SK-N-SH treated with all-trans-retinoic acid at 6 μM for 48 hours (cell line): ENCODE data around the gene THSD4.

Experiments
- ARNTL ChIP-seq: fragments of 450-650 bp; formaldehyde crosslinking; IDR thresholded peaks from 2 replicates; pipeline ENCODE4 v1.5.0; 2020; ENCODE audit warnings: low read depth, mild to moderate bottlenecking, moderate library complexity, borderline replicate concordance
- BACH2 ChIP-seq: fragments of 250-450 bp; sonication (Bioruptor Pico); IDR thresholded peaks from 2 replicates; pipeline ENCODE4 v1.9.0; 2021; ENCODE audit warnings: mild to moderate bottlenecking, borderline replicate concordance
- CSDC2 ChIP-seq: fragments of 250-450 bp; sonication (Bioruptor Pico); IDR thresholded peaks from 2 replicates; pipeline ENCODE4 v1.5.0; 2020; ENCODE audit warnings: mild to moderate bottlenecking, moderate library complexity
- OSR1 ChIP-seq: fragments of 250-450 bp; sonication (Bioruptor Pico); IDR thresholded peaks from 2 replicates; pipeline ENCODE4 v1.8.0; 2022; ENCODE audit warnings: moderate library complexity, mild to moderate bottlenecking, inconsistent platforms
- PATZ1 ChIP-seq: fragments of 250-450 bp; sonication (Bioruptor Pico); IDR thresholded peaks from 2 replicates; pipeline ENCODE4 v1.8.0; 2020; ENCODE audit warnings: mild to moderate bottlenecking, moderate library complexity, borderline replicate concordance
- SNAI2 ChIP-seq: fragments of 250-450 bp; sonication (Bioruptor Pico); IDR thresholded peaks from 2 replicates; pipeline ENCODE4 v1.5.0; 2020; ENCODE audit warnings: mild to moderate bottlenecking, moderate library complexity
- TOX ChIP-seq: fragments of 250-450 bp; sonication (Bioruptor Pico); IDR thresholded peaks from 2 replicates; pipeline ENCODE4 v1.8.0; 2021; ENCODE audit warnings: mild to moderate bottlenecking, moderate library complexity, borderline replicate concordance
- TSHZ2 ChIP-seq: fragments of 250-450 bp; sonication (Bioruptor Pico); IDR thresholded peaks from 2 replicates; pipeline ENCODE4 v1.5.0; 2020; ENCODE audit warnings: mild to moderate bottlenecking, moderate library complexity
- ZFP3 ChIP-seq: fragments of 250-450 bp; sonication (Bioruptor Pico); IDR thresholded peaks from 2 replicates; pipeline ENCODE4 v1.5.0; 2020; ENCODE audit warnings: mild to moderate bottlenecking, moderate library complexity
- ZNF565 ChIP-seq: fragments of 450-650 bp; formaldehyde crosslinking; conservative IDR thresholded peaks from 2 replicates; pipeline ENCODE4 v1.5.0; 2020; ENCODE audit warnings: low read depth, mild to moderate bottlenecking, moderate library complexity
- ZNF70 ChIP-seq: fragments of 450-650 bp; formaldehyde crosslinking; IDR thresholded peaks from 2 replicates; pipeline ENCODE4 v1.5.0; 2020; ENCODE audit warnings: mild to moderate bottlenecking, moderate library complexity

- TF ChIP-seq CSDC2 (CRISPR knock-in tag) = no peak
- TF ChIP-seq PATZ1 (CRISPR knock-in tag) = no peak
- no peak for TF ChIP-seq ARNTL (CRISPR knock-in tag)
- no peak for TF ChIP-seq ZNF565 (CRISPR knock-in tag)
- no peak for TF ChIP-seq ZNF70
- no peak for TF ChIP-seq BACH2 (CRISPR knock-in tag)
- TF ChIP-seq TOX (CRISPR knock-in tag) = no peak
- no peak for TF ChIP-seq ZFP3 (CRISPR knock-in tag)
- TF ChIP-seq SNAI2 (CRISPR knock-in tag) = no peak
- no peak for TF ChIP-seq TSHZ2 (CRISPR knock-in tag)
- TF ChIP-seq OSR1 (CRISPR knock-in tag) = no peak
Measured at GRCh38 chr15:71338265-71338664, 223.0 kb downstream of the THSD4 start.
